ENCODE measurements around the gene CCNDBP1. TPM values are rescaled to one million over a fixed set of nuclear protein-coding genes. Genes with fewer than 3 reads are reported as not detected.

Gene CCNDBP1
- polyA plus RNA-seq, 1 of the 3 experiments (the other 2 are of a cell fraction), result 63.6 TPM

DNA sequence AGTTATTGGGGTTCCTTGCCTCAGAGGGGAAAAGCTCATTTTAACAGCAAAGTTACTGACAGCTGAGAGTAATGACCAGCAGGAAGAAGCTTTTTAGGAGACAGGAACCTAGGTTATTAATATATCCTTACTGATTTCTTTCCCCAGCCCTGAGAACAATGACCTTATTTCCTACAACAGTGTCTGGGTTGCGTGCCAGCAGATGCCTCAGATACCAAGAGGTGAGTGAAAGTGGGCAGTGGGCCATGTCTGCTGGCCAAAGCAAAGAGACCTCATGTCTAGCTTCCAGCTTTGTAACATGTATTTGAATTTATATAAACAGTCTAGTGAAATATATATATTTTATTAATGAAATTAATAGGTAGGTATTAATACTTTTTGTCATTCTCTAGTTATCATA, 5.0 kb downstream of the CCNDBP1 start:
- no peaks in the 10 kb centered on the region for H3K27me3 ChIP-seq (ENCODE audit: insufficient read depth)
- TF ChIP-seq MAX (IDR thresholded peaks at IDR 0.05; ENCODE audit: low read depth) (no peak), NFIC (IDR thresholded peaks at IDR 0.05; ENCODE audit: borderline replicate concordance) (peak; percentile 17; the same call in 1 of the 2 replicates)
- H3F3A ChIP-seq (replicated peaks; ENCODE audit: insufficient read depth), result peaks cover 14% of the 10 kb centered on the region
- WGBS (ENCODE audit: low lambda C conversion rate), result 100% methylated on average over 1 of the region's 1 CpG
- peaks cover 21% of the 10 kb centered on the region; the same call in 1 of the 2 replicates for H3K79me2 ChIP-seq (ENCODE audit: insufficient read depth)
- no peaks in the 10 kb centered on the region for H3K9me2 ChIP-seq
- H3K9me3 ChIP-seq, result no peaks in the 10 kb centered on the region
- CTCF ChIA-PET, result interaction anchor here (2.5 to 2.8 kb wide), 2 partner anchors 35 to 95 kb away, joined by 12 to 21 read pairs; no protein-coding TSS in a partner anchor
- peaks cover 0 to 6% of the 10 kb centered on the region in 2 experiments; a peak in 2 of 4 replicates for H3K4me1 ChIP-seq (ENCODE audit: control insufficient read depth in 1 of 2, insufficient read depth in 2 of 2, low read depth in 1 of 2, low read length in 1 of 2)
- H2AFZ ChIP-seq (ENCODE audit: low read depth), result no peak overlapping the region
- DNase-seq, result no peak
- POLR2A ChIA-PET, result no interaction called here
- H3K4me2 ChIP-seq, result no peak overlapping the region
- H3K4me3 ChIP-seq (ENCODE audit: low read depth in 2 of 2, low read length in 1 of 2), result no peak overlapping the region
- no peaks in the 10 kb centered on the region for H4K20me1 ChIP-seq (ENCODE audit: insufficient read depth)
- H3K27ac ChIP-seq (ENCODE audit: low read depth in 2 of 2, low read length in 1 of 2), result no peak overlapping the region
- no peak overlapping the region for H3K9ac ChIP-seq
- peaks cover 45 to 65% of the 10 kb centered on the region in 2 experiments for H3K36me3 ChIP-seq (replicated peaks in 1 of 2; ENCODE audit: control insufficient read depth in 1 of 2, insufficient read depth in 2 of 2, low read length in 1 of 2)

- Histone ChIP-seq H3K9ac (no peak overlapping the region), H3K4me2 (no peak overlapping the region), H3K36me3 (replicated peaks in 1 of 2; ENCODE audit: control insufficient read depth in 1 of 2, insufficient read depth in 2 of 2, low read length in 1 of 2) (peaks cover 59 to 74% of the 10 kb centered on the region in 2 experiments), H4K20me1 (ENCODE audit: insufficient read depth) (no peaks in the 10 kb centered on the region), H3K79me2 (ENCODE audit: insufficient read depth) (no peaks in the 10 kb centered on the region), H3K27ac (ENCODE audit: low read depth in 2 of 2, low read length in 1 of 2) (no peak overlapping the region), H3K27me3 (ENCODE audit: insufficient read depth) (no peaks in the 10 kb centered on the region), H3K4me3 (ENCODE audit: low read depth in 2 of 2, low read length in 1 of 2) (no peak overlapping the region), H3K4me1 (ENCODE audit: control insufficient read depth in 1 of 2, insufficient read depth in 2 of 2, low read depth in 1 of 2, low read length in 1 of 2) (no peaks in the 10 kb centered on the region; a peak in 1 of 4 replicates), H2AFZ (ENCODE audit: low read depth) (no peak overlapping the region), H3K9me3 (no peaks in the 10 kb centered on the region), H3F3A (replicated peaks; ENCODE audit: insufficient read depth) (peaks cover 11% of the 10 kb centered on the region), H3K9me2 (no peaks in the 10 kb centered on the region)
- TF ChIP-seq FOXM1 (IDR thresholded peaks at IDR 0.05; ENCODE audit: low read depth) (no peak), EZH2phosphoT487 (IDR thresholded peaks at IDR 0.05; ENCODE audit: borderline replicate concordance, low read depth) (no peak), CHD2 (IDR thresholded peaks at IDR 0.05; ENCODE audit: low read length, partially characterized antibody) (no peak), NFIC (IDR thresholded peaks at IDR 0.05; ENCODE audit: borderline replicate concordance) (no peak), RAD21 (IDR thresholded peaks at IDR 0.05; ENCODE audit: low read length) (no peak), RCOR1 (IDR thresholded peaks at IDR 0.05; ENCODE audit: low read length) (no peak), NRF1 (IDR thresholded peaks at IDR 0.05; ENCODE audit: low read depth, low read length) (no peak), FOSL2 (IDR thresholded peaks at IDR 0.05; ENCODE audit: borderline replicate concordance, low read depth) (no peak), POLR2AphosphoS5 (IDR thresholded peaks at IDR 0.05; ENCODE audit: low read depth, low read length) (no peak), PBX3 (IDR thresholded peaks at IDR 0.05) (no peak), TEAD4 (IDR thresholded peaks at IDR 0.05; ENCODE audit: borderline replicate concordance, insufficient read depth) (no peak)
- TF ChIP-seq, protein P1, sequence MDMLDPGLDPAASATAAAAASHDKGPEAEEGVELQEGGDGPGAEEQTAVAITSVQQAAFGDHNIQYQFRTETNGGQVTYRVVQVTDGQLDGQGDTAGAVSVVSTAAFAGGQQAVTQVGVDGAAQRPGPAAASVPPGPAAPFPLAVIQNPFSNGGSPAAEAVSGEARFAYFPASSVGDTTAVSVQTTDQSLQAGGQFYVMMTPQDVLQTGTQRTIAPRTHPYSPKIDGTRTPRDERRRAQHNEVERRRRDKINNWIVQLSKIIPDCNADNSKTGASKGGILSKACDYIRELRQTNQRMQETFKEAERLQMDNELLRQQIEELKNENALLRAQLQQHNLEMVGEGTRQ (IDR thresholded peaks at IDR 0.05; ENCODE audit: borderline replicate concordance, low read depth, low read length), result no peak
- ChIA-PET POLR2A (no interaction called here), CTCF (interaction anchor here (0.7 to 5.4 kb wide), 5 partner anchors 10 to 92 kb away, joined by 3 to 41 read pairs (median 4); no protein-coding TSS in a partner anchor)
- no peak for DNase-seq
- 95% methylated on average over 2 of the region's 2 CpGs for WGBS (ENCODE audit: low lambda C conversion rate)
Observed at GRCh38 chr15:43193710-43194109, 8.5 kb downstream of the CCNDBP1 start.
